B cell (primary cell): ENCODE data around the gene OR6J1. TPM values are rescaled to one million over a fixed set of nuclear protein-coding genes. Genes with fewer than 3 reads are reported as not detected.

Experiments used
- ATAC-seq: fragments of 200-7000 bp; cut with Tn5 transposase; one replicate; pipeline ENCODE4 v1.10.0; 2021; ENCODE audit warnings: low read depth, mild to moderate bottlenecking, moderate number of reproducible peaks, moderate library complexity
- CTCF ChIA-PET: fragments of 350-600 bp; sonication (Branson Sonifier 250); formaldehyde crosslinking; loops from one replicate; lab custom pipeline; 2021; ENCODE audit warnings: antibody characterized with exemption, inconsistent platforms; lab: Charles Lee
- POLR2A ChIA-PET: fragments of 350-600 bp; sonication (Branson Sonifier 250); formaldehyde crosslinking; loops from one replicate; lab custom pipeline; 2021; ENCODE audit warnings: antibody characterized with exemption; lab: Charles Lee
- DNase-seq: peaks from one replicate; pipeline ENCODE4 v3.0.0; 2013
- H2AFZ ChIP-seq: 2 replicates; pipeline ENCODE4 v1.6.1; 2012; ENCODE audit warnings: mild to moderate bottlenecking, low read depth, low read length; ENCODE audit not compliant: insufficient read depth, poor library complexity, severe bottlenecking
- H3K27ac ChIP-seq, 2 donors: 1 replicate in 1 of 2; 2 replicates in 1 of 2; pipeline ENCODE4 v1.5.1; 2012 to 2013; ENCODE audit warnings: low read length in 2 of 2, mild to moderate bottlenecking in 2 of 2, moderate library complexity in 1 of 2
- H3K27me3 ChIP-seq, 4 experiments: fragments of 200-600 bp in 1 of 4; sonication (generic) in 1 of 4; replicated peaks in 1 of 4; 1 replicate in 2 of 4; 2 replicates in 2 of 4; pipeline versions ENCODE4 v1.6.1 to v1.7.0; 2013 to 2016; ENCODE audit warnings: low read length in 3 of 4, mild to moderate bottlenecking in 2 of 4, mixed read lengths in 1 of 4, moderate library complexity in 1 of 4; ENCODE audit not compliant: insufficient read depth in 4 of 4, control insufficient read depth in 3 of 4; ENCODE audit errors: control extremely low read depth in 1 of 4
- H3K36me3 ChIP-seq, 2 experiments: replicated peaks in 1 of 2; 1 replicate in 1 of 2; 2 replicates in 1 of 2; pipeline versions ENCODE4 v1.6.1 to v1.7.1; 2013; ENCODE audit warnings: low read length in 1 of 2; ENCODE audit not compliant: insufficient read depth in 2 of 2, control insufficient read depth in 1 of 2; ENCODE audit errors: control extremely low read depth in 1 of 2, extremely low read depth in 1 of 2
- H3K4me1 ChIP-seq, 2 donors: fragments of 200-600 bp in 1 of 2; sonication (generic) in 1 of 2; 1 replicate in 1 of 2; 2 replicates in 1 of 2; pipeline versions ENCODE4 v1.5.1 to v1.6.1; 2013 to 2017; ENCODE audit warnings: low read length in 2 of 2; ENCODE audit not compliant: control insufficient read depth in 2 of 2, insufficient read depth in 2 of 2
- H3K4me2 ChIP-seq: replicated peaks from 2 replicates; pipeline ENCODE3; 2012; ENCODE audit warnings: mild to moderate bottlenecking, low read depth, low read length; ENCODE audit not compliant: poor library complexity, severe bottlenecking
- H3K4me3 ChIP-seq, 5 experiments: fragments of 200-600 bp in 1 of 5; sonication (generic) in 1 of 5; 1 replicate in 3 of 5; 2 replicates in 2 of 5; pipeline versions ENCODE4 v1.5.1 to v1.7.0; 2011 to 2016; ENCODE audit warnings: low read length in 4 of 5, mild to moderate bottlenecking in 4 of 5, low read depth in 2 of 5, control low read depth in 1 of 5, moderate library complexity in 1 of 5; ENCODE audit not compliant: insufficient read depth in 1 of 5; ENCODE audit errors: control extremely low read depth in 1 of 5, extremely low read depth in 1 of 5
- H3K79me2 ChIP-seq: fragments of 200-600 bp; sonication (generic); one replicate; pipeline ENCODE4 v1.6.0; 2016; ENCODE audit warnings: low read length; ENCODE audit not compliant: control insufficient read depth, insufficient read depth
- H3K9ac ChIP-seq: fragments of 200-600 bp; sonication (generic); 2 replicates; pipeline ENCODE4 v1.6.1; 2017; ENCODE audit warnings: mild to moderate bottlenecking, low read length, moderate library complexity
- H3K9me3 ChIP-seq, 3 donors: one replicate each; pipeline versions ENCODE4 v1.6.1 to v1.7.1; 2013; ENCODE audit warnings: low read length in 2 of 3; ENCODE audit not compliant: control insufficient read depth in 2 of 3, insufficient read depth in 1 of 3; ENCODE audit errors: control extremely low read depth in 1 of 3
- H4K20me1 ChIP-seq: 2 replicates; pipeline ENCODE4 v1.6.0; 2012; ENCODE audit warnings: mild to moderate bottlenecking, low read length; ENCODE audit not compliant: insufficient read depth, control insufficient read depth, poor library complexity, severe bottlenecking
- H3K27ac Mint-ChIP-seq: one replicate; pipeline ENCODE4 v1.8.0; 2021; ENCODE audit warnings: mixed read lengths
- H3K27me3 Mint-ChIP-seq: one replicate; pipeline ENCODE4 v1.8.0; 2021; ENCODE audit warnings: mixed read lengths
- H3K4me1 Mint-ChIP-seq: one replicate; pipeline ENCODE4 v1.8.0; 2021; ENCODE audit warnings: mixed read lengths
- H3K4me3 Mint-ChIP-seq: one replicate; pipeline ENCODE4 v1.8.0; 2021; ENCODE audit warnings: mixed read lengths
- H3K9me3 Mint-ChIP-seq: one replicate; pipeline ENCODE4 v1.8.0; 2022; ENCODE audit warnings: mixed read lengths; ENCODE audit not compliant: insufficient read depth
- CTCF ChIP-seq: fragments of 200-600 bp; IDR thresholded peaks from one replicate; pipeline ENCODE4 v1.8.0; 2022; ENCODE audit warnings: antibody characterized with exemption, mild to moderate bottlenecking
- EZH2 ChIP-seq: IDR thresholded peaks from 2 replicates; pipeline ENCODE4 v1.6.1; 2012; ENCODE audit warnings: borderline replicate concordance, low read depth, mild to moderate bottlenecking, moderate library complexity, low read length; ENCODE audit not compliant: insufficient read depth, poor library complexity, severe bottlenecking
- WGBS: methylation state at CpG from one replicate; pipeline ENCODE4 v1.1.5; 2013; ENCODE audit warnings: missing lambda C conversion rate; ENCODE audit not compliant: insufficient coverage; 5-methylcytosine and 5-hydroxymethylcytosine counted together
- intact Hi-C: fragments of 100-400 bp; cut with micrococcal nuclease; formaldehyde crosslinking; loops from one replicate; pipeline ENCODE4 v1.10.0; 2022
- polyA plus RNA-seq: library from polyadenylated mRNA; depleted of rRNA; stranded (reverse); fragments of >200 nt; gene quantifications from 2 replicates; pipeline ENCODE4 v1.2.3, GENCODE V29; 2012
- total RNA-seq, 2 donors: library from RNA; stranded (reverse); fragments of 120-200 nt in 1 of 2; gene quantifications; 1 replicate in 1 of 2; 2 replicates in 1 of 2; pipeline versions ENCODE4 v1.2.3 to v1.2.4, GENCODE V29; 2013 to 2022

OR6J1 gene
- total and polyA plus RNA-seq, 2 donors (not counting 1 experiment from before 2014, with no cell fraction given), result not detected

- Mint-ChIP-seq H3K27ac (no peak overlapping the region), H3K4me3 (peak overlapping the region; percentile 98), H3K4me1 (peaks cover 28% of the 10 kb centered on the region), H3K9me3 (no peaks in the 10 kb centered on the region), H3K27me3 (peaks cover 3% of the 10 kb centered on the region)
- no peak for DNase-seq
- H4K20me1 ChIP-seq, result no peaks in the 10 kb centered on the region
- H3K4me2 ChIP-seq, result peak overlapping the region; percentile 83
- peak overlapping the region; percentile 94 for H2AFZ ChIP-seq
- H3K9me3 ChIP-seq, result no peaks in the 10 kb centered on the region
- peak overlapping the region in 3 of 5 experiments; percentile 92 to 97 (median 93) for H3K4me3 ChIP-seq
- no peak for ATAC-seq
- H3K27me3 ChIP-seq, result no peaks in the 10 kb centered on the region
- peaks cover 0 to 11% of the 10 kb centered on the region in 2 experiments for H3K36me3 ChIP-seq
- ChIA-PET CTCF (interaction anchor here (0.5 to 5.3 kb wide), 10 partner anchors 8 to 285 kb away, joined by 3 to 28 read pairs (median 4); partner anchors contain the start of genes DAD1 and REM2), POLR2A (no interaction called here)
- no peak overlapping the region for H3K27ac ChIP-seq
- intact Hi-C loops, result loop anchor here (5.0 kb wide), 1 partner anchor 255 kb away; no protein-coding TSS in a partner anchor
- no peak for TF ChIP-seq CTCF
- TF ChIP-seq EZH2, result no peak
- H3K4me1 ChIP-seq, result peaks cover 15 to 22% of the 10 kb centered on the region in 2 donors
- H3K9ac ChIP-seq, result peak overlapping the region; percentile 92
- 92% methylated on average over 6 of the region's 6 CpGs for WGBS
- H3K79me2 ChIP-seq, result peaks cover 18% of the 10 kb centered on the region
Measured at GRCh38 chr14:22597265-22597664, 46.9 kb downstream of the OR6J1 start.

GRCh38 chr14:22596354-22596879 lies 47.7 kb downstream of the OR6J1 start:
- Histone ChIP-seq H3K36me3 (peaks cover 0 to 3% of the 10 kb centered on the region in 2 experiments), H3K27ac (no peak overlapping the region), H3K4me1 (peaks cover 15 to 22% of the 10 kb centered on the region in 2 donors), H2AFZ (no peak overlapping the region), H3K9me3 (no peaks in the 10 kb centered on the region), H3K4me3 (no peak overlapping the region), H3K9ac (no peak overlapping the region), H3K4me2 (no peak overlapping the region), H3K27me3 (no peaks in the 10 kb centered on the region), H3K79me2 (peaks cover 18% of the 10 kb centered on the region), H4K20me1 (no peaks in the 10 kb centered on the region)
- Mint-ChIP-seq H3K27ac (peak overlapping the region; percentile 15), H3K9me3 (no peaks in the 10 kb centered on the region), H3K27me3 (peaks cover 3% of the 10 kb centered on the region), H3K4me3 (peak overlapping the region; percentile 41), H3K4me1 (peaks cover 28% of the 10 kb centered on the region)
- DNase-seq (no peak), ATAC-seq (no peak)
- intact Hi-C loops, result loop anchor here (5.0 kb wide), 1 partner anchor 256 kb away; no protein-coding TSS in a partner anchor
- CTCF ChIA-PET, result interaction anchor here (1.4 to 5.3 kb wide), 4 partner anchors 26 to 227 kb away, joined by 3 to 28 read pairs (median 6); no protein-coding TSS in a partner anchor
- POLR2A ChIA-PET, result no interaction called here
- TF ChIP-seq EZH2, result no peak
- no peak for TF ChIP-seq CTCF
- 90% methylated on average over 3 of the region's 3 CpGs for WGBS
